GM19438 (cell line): ENCODE data around the gene CEACAM1.
"Not testable (repeated sequence)": the region's sequence is repeated elsewhere in the genome, so short reads cannot be mapped to it uniquely, and the experiment has no call there.

Experiments used
- ATAC-seq: cut with Tn5 transposase; IDR thresholded peaks from one replicate; pipeline ENCODE4 v1.9.1; 2021; ENCODE audit warnings: low read depth; ENCODE audit not compliant: unreplicated experiment

Gene CEACAM1

DNA sequence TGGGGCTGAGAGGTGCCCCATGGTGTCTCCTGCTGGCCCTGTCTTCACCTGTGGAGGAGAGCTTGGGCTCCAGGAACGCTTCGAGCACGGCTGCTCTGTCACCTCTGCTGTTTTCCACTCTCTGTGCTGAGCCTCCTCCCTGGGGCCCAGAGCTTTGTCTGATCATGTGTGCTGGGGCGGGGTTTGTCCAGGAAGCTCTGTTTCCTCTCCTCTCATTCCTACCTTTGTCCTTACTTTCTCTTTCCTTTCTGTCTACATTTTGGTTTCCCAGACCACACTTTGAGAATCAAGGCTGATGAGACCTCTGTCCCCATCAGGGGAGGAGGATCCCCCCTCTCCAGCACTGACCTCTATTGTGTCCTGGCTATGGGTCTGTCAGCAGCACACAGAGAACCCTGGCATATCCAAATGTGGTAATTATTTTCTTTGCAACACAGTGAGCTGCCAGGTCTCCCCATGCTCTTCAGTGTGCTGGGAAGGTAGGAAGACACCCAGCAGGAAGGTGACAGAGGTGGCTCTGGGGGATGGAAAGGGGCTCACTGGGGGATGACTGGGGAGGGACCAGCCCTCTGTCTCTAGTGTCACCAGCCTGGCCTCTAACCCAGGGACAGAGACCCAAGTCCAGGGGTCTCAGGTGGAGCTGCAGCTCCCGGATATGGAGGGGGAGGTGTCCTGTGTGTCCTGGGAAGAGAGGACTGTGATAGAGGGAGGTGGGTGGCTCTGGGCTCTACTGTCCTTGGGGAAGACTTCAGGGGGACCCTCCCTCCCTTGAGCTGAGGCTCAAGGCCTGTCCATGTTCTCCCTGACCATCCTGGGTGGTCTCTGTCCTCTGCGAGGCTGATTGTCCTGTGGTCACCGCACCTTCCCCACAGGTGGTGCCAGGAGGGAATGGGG lies at the start of gene CEACAM1:
TSS of gene CEACAM1 (minus strand) at position 128 of the 894 bp plus-strand sequence. CDS start at position 21, 107 bp downstream.
- ATAC-seq = no peak

DNA sequence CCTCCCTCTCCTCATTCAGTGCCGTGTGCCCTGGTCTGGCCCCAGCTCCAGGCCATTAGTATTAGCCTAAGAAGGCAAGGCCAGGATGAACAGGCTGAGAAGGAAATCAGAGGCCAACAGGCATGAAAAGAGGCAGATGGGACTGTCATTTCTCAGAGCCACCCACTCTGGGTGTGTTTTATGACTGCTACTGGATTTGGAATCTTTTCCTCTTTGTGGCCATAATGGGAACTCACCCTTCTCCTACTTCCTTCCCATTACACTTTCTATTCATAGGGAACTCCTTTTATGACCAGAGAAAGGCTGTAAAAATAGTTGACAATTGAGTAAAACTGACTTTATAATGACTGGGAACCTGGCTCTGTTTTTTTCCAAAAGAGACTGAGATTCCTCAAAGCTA lies 48.7 kb upstream of the CEACAM1 start:
- no peak for ATAC-seq

DNA sequence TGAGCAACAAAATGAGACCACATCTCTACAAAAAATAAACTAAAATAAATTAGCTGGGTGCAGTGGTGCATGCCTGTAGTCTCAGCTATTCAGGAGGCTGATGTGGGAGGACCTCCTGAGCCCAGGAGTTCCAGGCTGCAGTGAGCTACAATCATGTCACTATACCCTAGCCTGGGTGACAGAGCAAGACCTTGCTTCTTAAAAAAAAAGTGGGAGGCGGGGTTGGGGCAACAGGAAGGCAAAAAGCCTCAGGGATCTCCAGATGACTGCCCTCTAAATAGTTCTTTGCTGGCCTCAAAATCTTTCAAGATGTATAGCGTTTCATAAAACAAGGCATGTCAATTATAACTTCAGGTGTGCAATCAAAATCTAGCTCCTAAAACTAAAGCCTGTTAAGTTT lies 48.0 kb upstream of the CEACAM1 start:
- ATAC-seq = no peak

DNA sequence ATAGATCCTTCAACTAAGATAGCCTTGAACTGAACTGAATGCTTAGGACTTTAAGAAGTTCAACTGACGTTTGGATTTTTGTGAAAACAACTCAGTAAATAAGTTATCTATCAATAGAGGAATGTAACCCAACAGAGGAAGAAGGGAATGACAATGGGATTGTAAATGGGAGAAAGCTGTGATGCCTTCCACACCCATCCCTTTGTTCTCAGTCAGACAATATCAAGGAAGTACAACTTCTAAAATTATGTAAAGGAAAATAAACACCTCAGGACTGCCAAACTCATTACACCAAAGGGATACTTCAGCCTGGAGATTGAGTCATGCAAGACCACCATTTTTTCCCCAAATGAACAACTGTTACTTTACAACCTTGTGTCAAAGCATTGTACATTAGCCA lies 45.4 kb upstream of the CEACAM1 start:
- ATAC-seq = no peak

DNA sequence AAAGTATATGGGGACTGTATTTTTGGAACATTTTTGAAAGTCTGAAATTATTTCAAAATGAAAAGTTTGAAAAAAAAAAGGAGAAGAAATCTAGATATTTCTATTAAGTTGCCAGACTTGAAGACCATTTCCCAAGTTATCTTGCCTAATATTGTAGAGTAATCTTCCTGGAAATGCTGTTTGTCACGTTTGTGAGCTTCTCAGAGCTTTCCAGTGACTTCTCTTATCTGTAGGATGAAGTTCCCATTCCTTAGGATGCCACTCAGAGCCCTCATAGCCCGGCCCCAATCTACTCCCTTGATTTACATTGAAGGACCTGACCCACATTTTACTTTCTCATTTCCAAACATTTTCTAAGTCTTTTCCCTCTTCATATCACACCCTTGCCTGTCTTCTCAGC lies 42.8 kb upstream of the CEACAM1 start:
- no peak for ATAC-seq

DNA sequence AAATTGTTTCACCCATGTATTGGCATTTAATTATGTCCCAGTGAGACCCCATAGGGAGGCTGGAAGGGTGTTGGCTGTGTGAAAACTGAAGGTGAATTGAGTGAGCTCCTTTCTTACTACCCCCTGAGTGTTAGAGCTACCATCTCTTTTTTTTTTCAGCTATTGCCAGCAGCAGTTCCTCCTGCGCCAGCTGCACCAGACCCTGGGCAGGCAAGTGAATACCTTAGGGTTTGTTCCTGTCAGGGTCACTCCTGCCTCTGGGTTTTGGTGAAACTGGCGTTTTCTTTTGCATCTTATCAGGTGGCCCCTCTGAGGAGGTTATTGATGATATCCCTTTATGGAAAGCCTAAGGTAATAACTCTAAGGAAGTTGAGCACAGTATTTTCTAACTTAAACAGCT lies 40.9 kb upstream of the CEACAM1 start:
- no peak for ATAC-seq

DNA sequence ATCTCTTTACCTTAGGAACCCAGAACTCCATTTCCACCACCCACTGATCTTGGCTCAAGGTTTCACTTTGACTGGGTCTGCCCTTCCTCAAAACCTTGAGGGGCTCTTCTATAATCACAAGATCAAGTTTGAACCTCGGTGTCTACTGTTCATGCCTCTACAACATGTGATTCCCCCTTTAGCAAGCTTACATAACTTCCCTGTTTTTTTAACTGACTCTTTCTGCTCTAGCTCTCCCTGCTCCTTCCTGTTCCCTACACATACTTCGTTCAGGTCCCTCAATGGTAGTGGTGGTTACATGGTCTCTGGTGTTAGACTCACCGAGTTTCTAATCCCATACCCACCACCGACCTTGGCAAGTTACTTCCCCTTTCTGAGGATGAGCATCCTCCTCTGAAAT lies 39.7 kb upstream of the CEACAM1 start:
- no peak for ATAC-seq

DNA sequence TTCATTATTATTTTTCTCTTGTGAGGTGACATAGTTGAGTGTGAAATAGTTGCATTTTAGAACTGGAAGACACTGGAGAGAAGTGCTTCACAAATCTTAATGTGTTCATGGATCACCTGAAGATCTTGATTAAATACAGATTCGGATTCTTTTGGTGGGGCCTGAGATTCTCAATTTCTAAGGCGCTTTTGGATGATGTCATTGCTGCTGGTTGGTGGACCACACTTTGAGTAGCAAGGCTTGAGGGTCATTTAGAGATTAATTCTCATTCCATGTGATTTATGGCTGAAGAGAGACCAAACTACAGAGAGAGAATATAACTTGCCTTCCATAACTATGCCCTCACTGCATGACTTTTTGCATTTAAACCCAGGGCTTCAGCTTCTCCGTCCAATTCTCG lies 39.3 kb upstream of the CEACAM1 start:
- no peak for ATAC-seq

DNA sequence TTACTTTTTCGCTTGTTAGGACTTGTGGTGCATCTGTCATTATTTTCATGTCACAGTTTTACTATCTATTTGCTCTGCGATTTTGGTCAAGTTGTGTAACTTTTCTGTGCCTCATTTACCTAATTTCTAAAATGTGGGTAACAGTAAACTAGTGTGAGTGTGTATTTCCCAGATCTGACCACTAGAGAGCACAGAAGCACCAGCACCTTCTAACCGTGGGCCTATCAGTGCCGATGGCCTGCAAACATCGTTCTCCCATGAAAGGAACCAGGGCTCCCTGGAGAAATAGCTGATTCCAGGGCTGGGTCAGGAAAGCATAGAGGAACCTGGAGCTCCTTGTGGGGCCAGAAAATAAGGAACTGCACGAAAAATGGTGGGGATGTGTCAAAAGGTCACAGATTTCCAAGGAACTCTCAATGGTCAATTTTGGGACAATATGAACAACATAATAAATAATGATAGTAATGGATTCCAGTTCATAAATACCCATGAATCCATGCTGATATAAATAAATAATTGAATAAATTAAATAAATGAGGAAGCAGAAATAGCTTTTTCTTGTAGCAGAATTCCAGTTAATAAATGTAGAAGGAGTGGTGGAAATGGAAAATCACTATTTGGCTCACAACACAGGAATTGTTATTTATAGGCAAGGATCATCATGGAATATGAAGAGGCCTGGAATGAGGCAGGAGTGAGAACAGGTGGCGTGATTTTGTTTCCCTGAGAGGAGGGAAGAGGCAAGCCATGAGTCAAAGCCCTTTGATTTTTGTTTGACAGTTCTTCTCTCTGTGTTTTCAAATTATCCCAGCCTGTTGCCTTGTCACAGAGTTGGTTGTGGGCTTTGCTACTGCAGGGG lies 35.3 kb upstream of the CEACAM1 start:
- ATAC-seq = no peak

DNA sequence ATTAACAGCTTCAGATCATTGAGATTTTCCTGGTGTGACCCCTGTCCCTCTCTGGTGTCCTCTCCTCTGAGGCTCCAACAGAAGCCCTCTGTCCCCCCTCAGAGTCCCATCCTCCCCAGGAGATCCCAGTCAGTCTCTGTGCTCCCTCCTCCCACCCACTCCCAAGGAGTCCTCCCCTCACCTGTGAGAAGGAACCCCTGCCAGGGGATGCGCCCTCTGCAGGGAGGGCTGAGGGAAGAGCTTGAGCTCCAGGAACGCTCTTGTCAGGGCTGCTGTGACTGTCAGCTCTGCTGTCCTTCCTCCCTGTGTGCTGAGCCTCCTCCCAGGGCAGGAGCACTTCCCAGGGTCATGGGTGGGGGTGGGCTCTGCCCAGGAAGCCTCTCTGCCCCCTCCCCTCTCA lies 33.2 kb upstream of the CEACAM1 start:
- no peak for ATAC-seq

DNA sequence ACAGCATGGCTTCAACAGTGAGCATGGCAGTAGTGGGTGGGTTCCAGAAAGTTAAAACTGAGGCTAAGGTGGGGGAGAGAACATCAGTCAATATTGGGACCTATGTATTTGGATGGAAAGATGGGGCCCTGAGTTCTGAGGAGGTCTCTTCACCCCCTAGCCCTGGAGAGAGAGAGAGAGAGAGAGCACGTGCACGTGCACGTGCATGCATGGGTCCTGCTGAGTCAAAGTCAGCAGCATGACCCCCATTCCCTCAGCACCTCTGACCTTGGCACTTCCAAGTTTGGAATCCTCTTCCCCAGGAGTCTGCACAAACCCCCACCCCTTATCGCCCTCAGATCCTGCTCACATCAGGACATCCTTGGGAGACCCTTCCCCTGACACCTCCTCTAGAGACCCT lies 32.5 kb upstream of the CEACAM1 start:
- no peak for ATAC-seq

DNA sequence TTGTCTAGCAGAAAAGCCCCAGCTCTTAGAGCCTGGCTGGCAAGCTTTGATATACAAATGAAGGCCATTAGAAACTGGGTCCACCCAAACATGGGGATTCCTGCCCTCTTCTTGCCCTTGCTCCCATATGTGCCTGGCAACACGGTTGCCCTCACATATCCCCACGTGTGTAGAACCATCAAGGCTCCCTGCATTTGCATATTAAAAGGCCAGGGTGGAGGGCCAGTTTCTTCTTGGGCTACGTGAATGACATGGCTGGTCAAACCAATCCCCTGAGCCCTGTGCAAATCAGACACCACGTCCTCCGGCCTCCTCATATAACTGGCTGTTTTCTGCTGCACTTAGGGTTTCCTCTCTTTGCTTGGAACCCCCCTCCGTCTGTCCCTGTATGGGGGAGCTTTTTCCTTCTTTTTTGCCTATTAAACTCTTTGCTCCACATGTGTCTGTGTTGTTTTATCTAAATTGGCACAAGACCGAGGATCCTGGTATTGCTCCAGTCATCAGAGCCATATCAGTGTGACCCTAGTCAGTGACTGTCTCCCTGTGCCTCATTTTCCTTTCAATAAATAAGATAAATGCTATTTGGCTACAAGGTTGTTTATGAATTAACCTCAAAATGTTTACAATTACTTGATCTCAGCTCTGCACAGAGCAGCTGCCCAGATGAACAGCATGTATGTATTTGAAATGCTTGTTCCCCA lies 30.3 kb upstream of the CEACAM1 start:
- no peak for ATAC-seq

DNA sequence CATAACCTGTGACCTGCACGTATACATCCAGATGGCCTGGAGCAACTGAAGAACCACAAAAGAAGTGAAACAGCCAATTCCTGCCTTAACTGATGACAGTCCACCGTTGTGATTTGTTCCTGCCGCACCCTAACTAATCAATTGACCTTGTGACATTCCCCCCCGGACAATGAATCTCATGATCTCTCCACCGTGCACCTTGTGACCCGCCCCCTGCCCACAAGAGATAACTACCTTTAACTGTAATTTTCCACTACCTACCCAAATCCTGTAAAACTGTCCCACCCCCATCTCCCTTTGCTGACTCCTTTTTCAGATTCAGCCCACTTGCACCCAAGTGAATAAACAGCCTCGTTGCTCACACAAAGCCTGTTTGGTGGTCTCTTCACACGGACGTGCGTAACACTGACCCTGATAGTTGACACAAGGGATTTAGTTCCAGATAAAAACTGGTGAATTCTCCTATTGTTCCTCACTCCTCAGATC lies 29.1 kb upstream of the CEACAM1 start:
- not testable (repeated sequence) for ATAC-seq

DNA sequence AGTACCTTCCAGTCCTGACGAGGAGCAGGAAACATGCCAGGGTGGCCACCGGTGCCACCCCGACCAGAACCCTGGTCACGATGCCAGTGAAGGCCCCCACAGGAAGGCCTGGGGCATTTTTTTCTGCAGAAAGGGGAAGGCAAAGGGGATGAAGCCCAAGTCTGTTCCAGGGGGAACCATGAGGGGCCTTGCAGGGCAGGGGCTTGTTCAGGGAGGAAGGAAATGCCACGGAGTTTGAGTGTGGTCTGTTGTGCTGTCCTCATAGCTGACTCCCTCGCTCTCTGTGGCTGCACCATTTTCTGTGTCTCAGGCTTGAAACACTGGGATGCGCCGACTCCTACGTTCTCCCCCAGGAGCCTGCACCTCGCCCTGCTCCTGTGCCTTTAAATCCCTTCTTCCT lies 27.5 kb upstream of the CEACAM1 start:
- no peak for ATAC-seq

DNA sequence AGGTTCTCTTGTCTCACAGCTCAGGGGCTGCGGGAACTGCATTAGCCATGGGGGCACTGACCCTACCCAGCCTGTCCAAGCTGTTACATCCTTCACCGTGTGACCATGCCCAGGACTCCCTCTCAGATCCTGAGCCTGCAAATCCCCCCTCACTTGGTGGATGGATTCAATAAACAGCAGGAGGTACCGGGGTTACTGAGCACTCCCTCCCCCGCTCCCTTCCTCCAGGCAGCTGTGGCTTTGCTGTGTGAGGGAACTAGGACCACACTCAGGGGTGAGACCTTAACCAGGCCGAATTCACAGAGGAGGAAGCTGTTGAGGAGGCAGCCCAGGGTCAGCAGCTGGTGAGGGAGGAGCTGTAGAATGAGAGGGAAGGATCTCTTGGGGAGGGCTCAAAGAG lies 27.0 kb upstream of the CEACAM1 start:
- no peak for ATAC-seq

DNA sequence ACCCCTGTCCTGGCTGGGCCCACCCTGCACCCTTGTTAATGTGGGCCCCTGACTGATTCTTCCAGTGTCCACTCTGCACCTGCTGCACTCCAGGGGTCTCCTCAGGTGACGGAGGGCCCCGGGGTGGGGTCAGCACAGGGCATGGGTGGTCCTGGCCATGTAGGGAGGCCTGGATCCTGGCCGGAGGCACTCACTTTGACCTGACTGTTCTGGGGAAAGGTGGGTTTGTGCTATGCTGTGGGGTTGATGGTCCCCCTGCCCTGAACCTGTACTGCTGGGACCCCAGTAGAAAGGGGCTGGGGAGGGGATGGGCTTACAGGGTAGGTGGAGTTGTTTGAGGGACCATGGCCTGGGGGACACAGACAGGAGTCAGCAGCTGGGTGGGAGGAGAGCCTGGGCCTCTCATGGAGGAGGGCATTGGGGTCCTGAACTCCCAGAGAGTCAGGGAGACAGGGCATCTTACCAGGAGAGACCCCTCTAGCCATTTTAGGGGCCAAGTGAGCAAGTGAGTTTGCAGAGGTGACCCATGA lies 25.8 kb upstream of the CEACAM1 start:
- no peak for ATAC-seq

DNA sequence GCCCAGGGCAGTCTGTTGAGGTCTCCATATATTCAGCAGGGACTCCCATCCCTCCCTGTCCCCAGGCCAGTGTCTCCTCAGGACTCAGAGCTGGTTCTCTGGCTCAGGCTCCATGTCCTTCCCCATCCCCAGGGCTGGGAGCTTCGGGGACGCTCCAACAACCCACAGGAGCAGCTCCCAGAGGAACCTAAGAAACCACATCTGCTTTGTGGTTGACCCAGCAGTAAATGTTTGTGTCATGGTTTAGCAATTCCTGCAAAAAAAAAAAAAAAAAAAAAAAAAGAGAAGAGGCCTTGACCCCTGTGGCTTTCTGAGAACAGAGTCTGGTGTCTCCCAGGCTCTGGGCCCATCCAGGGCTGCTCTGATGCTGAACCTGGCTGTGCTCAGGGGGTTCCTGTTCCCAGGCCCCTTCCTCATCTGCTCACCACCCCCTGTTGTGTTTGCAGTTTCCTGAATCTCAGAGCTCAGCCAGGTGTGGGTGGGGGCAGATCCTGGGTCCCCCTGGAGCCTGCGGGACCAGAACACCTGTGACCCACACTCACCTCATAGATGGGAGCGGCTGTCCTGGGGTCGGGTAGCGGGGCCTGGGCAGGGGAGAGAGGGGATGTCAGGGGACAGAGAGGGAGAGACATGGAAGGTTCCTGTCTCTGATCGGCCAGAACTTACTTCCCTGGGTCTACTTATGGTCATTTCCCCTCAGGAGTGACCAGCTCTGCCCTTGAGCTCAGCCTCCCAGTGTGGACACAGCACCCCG lies 25.2 kb upstream of the CEACAM1 start:
- no peak for ATAC-seq

DNA sequence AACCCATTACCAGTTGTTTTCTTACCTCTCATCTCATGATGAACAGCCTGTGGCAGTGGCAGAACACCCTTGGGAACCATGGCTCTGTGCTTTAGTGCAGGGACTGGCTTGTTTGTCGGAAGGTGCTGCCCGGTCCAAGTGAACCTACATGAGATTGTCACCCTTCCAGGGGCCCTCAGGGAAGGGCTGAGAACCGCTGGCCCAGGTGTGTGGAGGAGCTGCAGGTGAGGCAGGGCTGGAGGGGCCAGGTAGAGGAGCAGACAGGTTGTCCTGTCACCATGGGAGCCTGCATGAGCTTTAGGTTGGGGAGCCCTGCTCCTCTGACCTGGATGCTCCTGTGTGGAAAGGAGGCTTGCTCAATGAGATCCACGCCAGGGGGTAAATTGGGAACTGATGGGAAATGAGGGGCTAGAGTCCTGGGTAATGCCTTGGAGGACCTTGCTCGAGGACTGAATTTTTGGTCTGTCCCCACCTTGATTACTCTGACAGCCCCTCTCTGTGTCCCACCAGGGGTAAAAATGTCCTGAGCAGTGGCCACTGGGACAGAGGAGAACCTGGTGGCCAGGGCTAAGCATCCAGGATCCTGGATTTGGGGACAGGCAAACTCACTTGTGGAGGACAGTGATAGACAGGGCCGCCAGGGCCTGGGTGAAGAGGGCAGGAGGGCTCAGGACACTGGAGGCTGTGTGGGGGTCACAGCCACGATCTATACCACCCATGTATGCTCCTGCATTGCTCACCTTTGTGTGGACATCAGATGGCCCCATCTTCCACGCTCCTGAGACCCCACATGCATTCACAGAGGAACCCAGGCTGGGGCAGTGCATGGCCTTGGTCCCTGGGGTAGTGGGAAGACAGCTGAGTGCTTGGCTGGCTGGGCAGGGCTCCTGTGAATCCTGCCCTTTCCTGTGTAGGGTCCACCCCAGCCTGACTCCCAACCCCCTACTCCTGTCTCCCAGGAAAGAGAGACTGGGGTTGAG lies 24.1 kb upstream of the CEACAM1 start:
- ATAC-seq = no peak

DNA sequence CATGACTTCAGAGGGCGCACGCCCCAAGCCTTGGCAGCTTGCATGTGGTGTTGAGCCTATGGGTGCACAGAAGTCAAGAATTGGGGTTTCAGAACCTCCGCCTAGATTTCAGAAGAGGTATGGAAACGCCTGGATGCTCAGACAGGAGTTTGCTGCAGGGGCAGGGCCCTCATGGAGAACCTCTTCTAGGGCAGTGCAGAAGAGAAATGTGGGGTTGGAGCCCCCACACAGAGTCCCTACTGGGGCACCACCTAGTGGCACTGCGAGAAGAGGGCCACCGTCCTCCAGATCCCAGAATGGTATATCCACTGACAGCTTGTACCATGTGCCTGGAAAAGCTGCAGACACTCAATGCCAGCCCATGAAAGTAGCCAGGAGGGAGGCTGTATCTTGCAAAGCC lies 22.2 kb upstream of the CEACAM1 start:
- ATAC-seq = not testable (repeated sequence)
